SK-N-MC (cell line): Measurements from ENCODE around the gene INO80E.

Experiments
- EZH2 ChIP-seq: fragments of 200-600 bp; sonication (generic); IDR thresholded peaks from one replicate; pipeline ENCODE4 v1.6.1; 2017; ENCODE audit warnings: antibody characterized with exemption
- POLR2AphosphoS5 ChIP-seq: IDR thresholded peaks from 2 replicates; pipeline ENCODE4 v1.6.1; 2012; ENCODE audit warnings: mild to moderate bottlenecking, low read depth, low read length, borderline replicate concordance

GRCh38 chr16:29947897-29948296 lies 48.1 kb upstream of the INO80E start:
- no peak for TF ChIP-seq POLR2AphosphoS5
- no peak for TF ChIP-seq EZH2
